ENCODE results near the gene GRID1. TPM values are rescaled to one million over a fixed set of nuclear protein-coding genes. Genes with fewer than 3 reads are reported as not detected.

The GRID1 gene
- total and polyA plus RNA-seq, 9 of the 15 experiments (the other 6 are each of a cell fraction or from before 2014, with no cell fraction given), result 0.01 to 7.2 (median 1.2) TPM

DNA sequence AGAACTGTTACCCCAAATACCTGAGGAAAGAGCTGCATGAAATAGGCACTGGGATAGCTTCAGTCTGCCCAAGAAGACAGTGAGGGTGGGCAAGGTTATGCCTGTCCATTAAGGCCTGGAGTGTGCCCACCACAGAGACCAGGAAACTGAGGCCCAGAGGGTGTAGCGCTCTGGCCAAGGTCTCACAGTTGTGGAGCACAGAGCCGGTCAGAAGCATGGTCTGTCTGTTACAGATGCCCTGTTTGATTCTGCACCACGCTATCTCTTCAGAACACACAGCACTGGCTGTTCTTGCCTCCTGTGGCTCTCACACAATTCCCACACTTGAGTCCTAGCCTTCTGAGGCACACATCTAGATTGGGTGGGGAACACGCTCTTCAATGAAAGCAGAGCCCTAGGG lies 261.4 kb downstream of the GRID1 start (continued):
- TF ChIP-seq ZNF3 (CRISPR knock-in tag; IDR thresholded peaks at IDR 0.05), result no peak
- no peak for TF ChIP-seq ZNF57 (CRISPR knock-in tag; IDR thresholded peaks at IDR 0.05)
- TF ChIP-seq ZC3H4 (CRISPR knock-in tag; IDR thresholded peaks at IDR 0.05; ENCODE audit: borderline replicate concordance), result no peak

- Histone ChIP-seq H3K27me3 (ENCODE audit: control insufficient read depth in 2 of 2, insufficient read depth in 2 of 2, low read length in 2 of 2) (no peaks in the 10 kb centered on the region; a peak in 1 of 5 replicates), H3K27ac (ENCODE audit: extremely low read depth, low read depth, low read length) (no peak overlapping the region), H3K4me1 (replicated peaks in 1 of 2; ENCODE audit: control insufficient read depth in 2 of 2, insufficient read depth in 2 of 2, low read length in 2 of 2) (no peaks in the 10 kb centered on the region), H3K36me3 (ENCODE audit: control insufficient read depth, insufficient read depth, low read length) (no peaks in the 10 kb centered on the region), H3K4me3 (no peak overlapping the region), H3K9ac (ENCODE audit: insufficient read depth in 1 of 2, low read depth in 2 of 2, low read length in 2 of 2) (no peak overlapping the region), H3K9me3 (replicated peaks; ENCODE audit: control insufficient read depth, insufficient read depth, low read depth, low read length) (no peaks in the 10 kb centered on the region), H3K79me2 (ENCODE audit: control insufficient read depth, insufficient read depth, low read length) (no peaks in the 10 kb centered on the region), H2AFZ (ENCODE audit: low read depth, low read length) (no peak overlapping the region), H3K9me1 (ENCODE audit: control insufficient read depth, insufficient read depth, low read length) (no peaks in the 10 kb centered on the region), H3K4me2 (ENCODE audit: insufficient read depth, low read length) (no peak overlapping the region), H4K20me1 (replicated peaks; ENCODE audit: control insufficient read depth, insufficient read depth, low read length) (no peaks in the 10 kb centered on the region)
- ATAC-seq (no peak), FAIRE-seq (no peak), DNase-seq (ENCODE audit: extremely low read depth in 1 of 4, low spot score in 3 of 4) (no peak)
- ChIA-PET POLR2A (no interaction called here), CTCF (ENCODE audit: low intra/inter-chr PET ratio) (no interaction called here)
- TF ChIP-seq MNT (conservative IDR thresholded peaks at IDR 0.05), result no peak
- TF ChIP-seq, protein P1, sequence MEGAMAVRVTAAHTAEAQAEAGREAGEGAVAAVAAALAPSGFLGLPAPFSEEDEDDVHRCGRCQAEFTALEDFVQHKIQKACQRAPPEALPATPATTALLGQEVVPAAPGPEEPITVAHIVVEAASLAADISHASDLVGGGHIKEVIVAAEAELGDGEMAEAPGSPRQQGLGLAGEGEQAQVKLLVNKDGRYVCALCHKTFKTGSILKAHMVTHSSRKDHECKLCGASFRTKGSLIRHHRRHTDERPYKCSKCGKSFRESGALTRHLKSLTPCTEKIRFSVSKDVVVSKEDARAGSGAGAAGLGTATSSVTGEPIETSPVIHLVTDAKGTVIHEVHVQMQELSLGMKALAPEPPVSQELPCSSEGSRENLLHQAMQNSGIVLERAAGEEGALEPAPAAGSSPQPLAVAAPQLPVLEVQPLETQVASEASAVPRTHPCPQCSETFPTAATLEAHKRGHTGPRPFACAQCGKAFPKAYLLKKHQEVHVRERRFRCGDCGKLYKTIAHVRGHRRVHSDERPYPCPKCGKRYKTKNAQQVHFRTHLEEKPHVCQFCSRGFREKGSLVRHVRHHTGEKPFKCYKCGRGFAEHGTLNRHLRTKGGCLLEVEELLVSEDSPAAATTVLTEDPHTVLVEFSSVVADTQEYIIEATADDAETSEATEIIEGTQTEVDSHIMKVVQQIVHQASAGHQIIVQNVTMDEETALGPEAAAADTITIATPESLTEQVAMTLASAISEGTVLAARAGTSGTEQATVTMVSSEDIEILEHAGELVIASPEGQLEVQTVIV (CRISPR knock-in tag; IDR thresholded peaks at IDR 0.05; ENCODE audit: borderline replicate concordance), result no peak
- TF ChIP-seq PRDM10 (IDR thresholded peaks at IDR 0.05; ENCODE audit: partially characterized antibody), result no peak
- no peak for TF ChIP-seq BMI1 (IDR thresholded peaks at IDR 0.05; ENCODE audit: low read length)
- TF ChIP-seq, protein P2, sequence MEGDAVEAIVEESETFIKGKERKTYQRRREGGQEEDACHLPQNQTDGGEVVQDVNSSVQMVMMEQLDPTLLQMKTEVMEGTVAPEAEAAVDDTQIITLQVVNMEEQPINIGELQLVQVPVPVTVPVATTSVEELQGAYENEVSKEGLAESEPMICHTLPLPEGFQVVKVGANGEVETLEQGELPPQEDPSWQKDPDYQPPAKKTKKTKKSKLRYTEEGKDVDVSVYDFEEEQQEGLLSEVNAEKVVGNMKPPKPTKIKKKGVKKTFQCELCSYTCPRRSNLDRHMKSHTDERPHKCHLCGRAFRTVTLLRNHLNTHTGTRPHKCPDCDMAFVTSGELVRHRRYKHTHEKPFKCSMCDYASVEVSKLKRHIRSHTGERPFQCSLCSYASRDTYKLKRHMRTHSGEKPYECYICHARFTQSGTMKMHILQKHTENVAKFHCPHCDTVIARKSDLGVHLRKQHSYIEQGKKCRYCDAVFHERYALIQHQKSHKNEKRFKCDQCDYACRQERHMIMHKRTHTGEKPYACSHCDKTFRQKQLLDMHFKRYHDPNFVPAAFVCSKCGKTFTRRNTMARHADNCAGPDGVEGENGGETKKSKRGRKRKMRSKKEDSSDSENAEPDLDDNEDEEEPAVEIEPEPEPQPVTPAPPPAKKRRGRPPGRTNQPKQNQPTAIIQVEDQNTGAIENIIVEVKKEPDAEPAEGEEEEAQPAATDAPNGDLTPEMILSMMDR (IDR thresholded peaks at IDR 0.05 in 2 of 3, conservative IDR thresholded peaks at IDR 0.05 in 1 of 3; ENCODE audit: insufficient read depth in 2 of 3, low read depth in 1 of 3, low read length in 3 of 3), result no peak
- no peak for TF ChIP-seq MED1 (CRISPR knock-in tag; IDR thresholded peaks at IDR 0.05; ENCODE audit: borderline replicate concordance)
- BruUV-seq (replicated peaks), result no TSS peak
- in situ Hi-C loops (cut with MboI), result no loop called here
- intact Hi-C loops (cut with micrococcal nuclease), result no loop called here
- 2% methylated on average over 7 of the region's 7 CpGs for WGBS (ENCODE audit: insufficient coverage, low coverage, missing lambda C conversion rate)
Observed at GRCh38 chr10:86104611-86105145, 261.9 kb downstream of the GRID1 start.
